Activated naive CD8-positive, alpha-beta T cell (primary cell): ENCODE data around the gene PDXK.

Experiments
- H3K27ac Mint-ChIP-seq: one replicate; pipeline ENCODE4 v1.8.0; 2021; ENCODE audit warnings: mixed read lengths
- H3K27me3 Mint-ChIP-seq: one replicate; pipeline ENCODE4 v1.8.0; 2021; ENCODE audit warnings: mixed read lengths
- H3K36me3 Mint-ChIP-seq: one replicate; pipeline ENCODE4 v1.8.0; 2021; ENCODE audit warnings: mixed read lengths
- H3K4me1 Mint-ChIP-seq: one replicate; pipeline ENCODE4 v1.8.0; 2021; ENCODE audit warnings: low read depth, mixed read lengths
- H3K4me3 Mint-ChIP-seq: one replicate; pipeline ENCODE4 v1.8.0; 2021; ENCODE audit warnings: mild to moderate bottlenecking, mixed read lengths
- H3K9me3 Mint-ChIP-seq: one replicate; pipeline ENCODE4 v1.8.0; 2021; ENCODE audit warnings: low read depth, mixed read lengths

Gene PDXK

GRCh38 chr21:43727519-43728153, 8.7 kb downstream of the PDXK start:
- Mint-ChIP-seq H3K27me3 (no peaks in the 10 kb centered on the region), H3K9me3 (no peaks in the 10 kb centered on the region), H3K4me1 (peaks cover 49% of the 10 kb centered on the region), H3K36me3 (no peaks in the 10 kb centered on the region), H3K27ac (no peak overlapping the region), H3K4me3 (peak overlapping the region; percentile 87)

- peaks cover 51% of the 10 kb centered on the region for H3K4me1 Mint-ChIP-seq
- peak overlapping the region; percentile 87 for H3K4me3 Mint-ChIP-seq
- no peaks in the 10 kb centered on the region for H3K27me3 Mint-ChIP-seq
- no peaks in the 10 kb centered on the region for H3K36me3 Mint-ChIP-seq
- no peaks in the 10 kb centered on the region for H3K9me3 Mint-ChIP-seq
- H3K27ac Mint-ChIP-seq = peak overlapping the region; percentile 82
Measured at GRCh38 chr21:43728154-43728466, 9.2 kb downstream of the PDXK start.

- Mint-ChIP-seq H3K27me3 (no peaks in the 10 kb centered on the region), H3K4me1 (peaks cover 54% of the 10 kb centered on the region), H3K4me3 (peak overlapping the region; percentile 87)
Measured at GRCh38 chr21:43728467-43729390, 9.8 kb downstream of the PDXK start.

GRCh38 chr21:43731476-43731875, 12.5 kb downstream of the PDXK start:
- no peaks in the 10 kb centered on the region for H3K9me3 Mint-ChIP-seq
- H3K4me1 Mint-ChIP-seq = peaks cover 57% of the 10 kb centered on the region
- H3K27ac Mint-ChIP-seq = no peak overlapping the region
- peak overlapping the region; percentile 63 for H3K4me3 Mint-ChIP-seq
- no peaks in the 10 kb centered on the region for H3K36me3 Mint-ChIP-seq
- H3K27me3 Mint-ChIP-seq = no peaks in the 10 kb centered on the region

More at GRCh38 chr21:43728467-43729390, 9.8 kb downstream of the PDXK start:
- H3K27ac Mint-ChIP-seq = peak overlapping the region; percentile 82
- H3K9me3 Mint-ChIP-seq = no peaks in the 10 kb centered on the region
- no peaks in the 10 kb centered on the region for H3K36me3 Mint-ChIP-seq

- no peaks in the 10 kb centered on the region for H3K36me3 Mint-ChIP-seq
- H3K9me3 Mint-ChIP-seq = no peaks in the 10 kb centered on the region
- H3K4me3 Mint-ChIP-seq = no peak overlapping the region
- H3K27me3 Mint-ChIP-seq = no peaks in the 10 kb centered on the region
- peaks cover 51% of the 10 kb centered on the region for H3K4me1 Mint-ChIP-seq
- H3K27ac Mint-ChIP-seq = no peak overlapping the region
Measured at GRCh38 chr21:43731891-43732711, 13.2 kb downstream of the PDXK start.

GRCh38 chr21:43733060-43733459, 14.1 kb downstream of the PDXK start:
- Mint-ChIP-seq H3K27me3 (no peaks in the 10 kb centered on the region), H3K4me3 (no peak overlapping the region), H3K9me3 (no peaks in the 10 kb centered on the region), H3K36me3 (no peaks in the 10 kb centered on the region), H3K4me1 (peaks cover 42% of the 10 kb centered on the region), H3K27ac (no peak overlapping the region)

- H3K27me3 Mint-ChIP-seq = no peaks in the 10 kb centered on the region
- H3K36me3 Mint-ChIP-seq = peaks cover 2% of the 10 kb centered on the region
- peaks cover 37% of the 10 kb centered on the region for H3K4me1 Mint-ChIP-seq
- no peaks in the 10 kb centered on the region for H3K9me3 Mint-ChIP-seq
- peak overlapping the region; percentile 15 for H3K4me3 Mint-ChIP-seq
- H3K27ac Mint-ChIP-seq = no peak overlapping the region
Measured at GRCh38 chr21:43733529-43734071, 14.7 kb downstream of the PDXK start.

GRCh38 chr21:43734131-43734927, 15.4 kb downstream of the PDXK start:
- no peaks in the 10 kb centered on the region for H3K9me3 Mint-ChIP-seq
- H3K36me3 Mint-ChIP-seq = peaks cover 2% of the 10 kb centered on the region
- peak overlapping the region; percentile 15 for H3K4me3 Mint-ChIP-seq
- peaks cover 31% of the 10 kb centered on the region for H3K4me1 Mint-ChIP-seq
- no peak overlapping the region for H3K27ac Mint-ChIP-seq
- H3K27me3 Mint-ChIP-seq = no peaks in the 10 kb centered on the region

GRCh38 chr21:43734928-43735229, 15.9 kb downstream of the PDXK start:
- H3K9me3 Mint-ChIP-seq = no peaks in the 10 kb centered on the region
- H3K36me3 Mint-ChIP-seq = peaks cover 2% of the 10 kb centered on the region
- H3K4me3 Mint-ChIP-seq = no peak overlapping the region
- H3K27me3 Mint-ChIP-seq = no peaks in the 10 kb centered on the region
- H3K4me1 Mint-ChIP-seq = peaks cover 28% of the 10 kb centered on the region
- H3K27ac Mint-ChIP-seq = no peak overlapping the region

- Mint-ChIP-seq H3K4me1 (peaks cover 27% of the 10 kb centered on the region), H3K36me3 (peaks cover 2% of the 10 kb centered on the region), H3K27ac (no peak overlapping the region), H3K4me3 (no peak overlapping the region), H3K9me3 (no peaks in the 10 kb centered on the region), H3K27me3 (no peaks in the 10 kb centered on the region)
Measured at GRCh38 chr21:43735236-43736091, 16.5 kb downstream of the PDXK start.

- Mint-ChIP-seq H3K27ac (no peak overlapping the region), H3K27me3 (no peaks in the 10 kb centered on the region), H3K36me3 (peaks cover 5% of the 10 kb centered on the region), H3K4me1 (peaks cover 25% of the 10 kb centered on the region), H3K4me3 (no peak overlapping the region), H3K9me3 (no peaks in the 10 kb centered on the region)
Measured at GRCh38 chr21:43736224-43736883, 17.4 kb downstream of the PDXK start.

- peaks cover 5% of the 10 kb centered on the region for H3K36me3 Mint-ChIP-seq
- no peak overlapping the region for H3K4me3 Mint-ChIP-seq
- H3K4me1 Mint-ChIP-seq = peaks cover 22% of the 10 kb centered on the region
- no peak overlapping the region for H3K27ac Mint-ChIP-seq
- no peaks in the 10 kb centered on the region for H3K9me3 Mint-ChIP-seq
- no peaks in the 10 kb centered on the region for H3K27me3 Mint-ChIP-seq
Measured at GRCh38 chr21:43737158-43737950, 18.4 kb downstream of the PDXK start.
